GM23338 (cell line): ENCODE measurements around the gene KLHDC8A. TPM values are rescaled to one million over a fixed set of nuclear protein-coding genes. Genes with fewer than 3 reads are reported as not detected.

Experiments used
- ATAC-seq: fragments of 200-7000 bp; cut with Tn5 transposase; 3 replicates; pipeline ENCODE4 v1.9.1; 2020
- DNase-seq: peaks from one replicate; pipeline ENCODE4 v3.0.0-alpha.2; 2015; ENCODE audit warnings: low spot score
- H2AFZ ChIP-seq: fragments of 200-600 bp; sonication (generic); 2 replicates; pipeline ENCODE4 v1.8.0; 2016; ENCODE audit warnings: antibody characterized with exemption, mild to moderate bottlenecking, moderate library complexity
- H3F3A ChIP-seq: fragments of 200-600 bp; sonication (generic); replicated peaks from 2 replicates; pipeline ENCODE4 v1.8.0; 2017; ENCODE audit warnings: antibody characterized with exemption, mixed run types, low read depth
- H3K27ac ChIP-seq: fragments of 200-600 bp; sonication (generic); 2 replicates; pipeline ENCODE4 v1.6.1; 2016; ENCODE audit warnings: low read depth
- H3K27me3 ChIP-seq: fragments of 200-600 bp; sonication (generic); 2 replicates; pipeline ENCODE4 v1.8.0; 2016; ENCODE audit warnings: mild to moderate bottlenecking, mixed run types, moderate library complexity; ENCODE audit not compliant: insufficient read depth
- H3K36me3 ChIP-seq: fragments of 200-600 bp; sonication (generic); 2 replicates; pipeline ENCODE4 v1.8.0; 2016; ENCODE audit warnings: mild to moderate bottlenecking; ENCODE audit not compliant: insufficient read depth
- H3K4me1 ChIP-seq: fragments of 200-600 bp; sonication (generic); 2 replicates; pipeline ENCODE4 v1.8.0; 2016; ENCODE audit warnings: mild to moderate bottlenecking, moderate library complexity; ENCODE audit not compliant: insufficient read depth
- H3K4me2 ChIP-seq: fragments of 200-600 bp; sonication (generic); 2 replicates; pipeline ENCODE4 v1.7.1; 2017; ENCODE audit warnings: mixed run types
- H3K4me3 ChIP-seq: fragments of 200-600 bp; sonication (generic); 2 replicates; pipeline ENCODE4 v1.6.1; 2016; ENCODE audit warnings: mixed run types
- H3K79me2 ChIP-seq: fragments of 200-600 bp; sonication (generic); replicated peaks from 2 replicates; pipeline ENCODE4 v1.8.0; 2017; ENCODE audit warnings: mild to moderate bottlenecking; ENCODE audit not compliant: insufficient read depth
- H3K9me2 ChIP-seq: fragments of 200-600 bp; sonication (generic); 2 replicates; pipeline ENCODE4 v1.8.0; 2017; ENCODE audit not compliant: insufficient read depth
- H4K20me1 ChIP-seq: fragments of 200-600 bp; sonication (generic); replicated peaks from 2 replicates; pipeline ENCODE4 v1.8.0; 2017; ENCODE audit warnings: mild to moderate bottlenecking; ENCODE audit not compliant: insufficient read depth
- H3K27ac Mint-ChIP-seq: 2 replicates; pipeline ENCODE4 v1.8.0; 2020; ENCODE audit warnings: inconsistent platforms, mild to moderate bottlenecking, moderate library complexity, mixed read lengths
- H3K27me3 Mint-ChIP-seq: 3 replicates; pipeline ENCODE4 v1.8.0; 2022; ENCODE audit warnings: low read depth, mild to moderate bottlenecking, moderate library complexity, mixed read lengths, inconsistent platforms; ENCODE audit not compliant: insufficient read depth, poor library complexity
- H3K36me3 Mint-ChIP-seq: 3 replicates; pipeline ENCODE4 v1.8.0; 2021; ENCODE audit warnings: low read depth, mild to moderate bottlenecking, inconsistent platforms, moderate library complexity, mixed read lengths
- H3K4me1 Mint-ChIP-seq: 3 replicates; pipeline ENCODE4 v1.8.0; 2020; ENCODE audit warnings: mild to moderate bottlenecking, inconsistent platforms, mixed read lengths
- H3K4me3 Mint-ChIP-seq: 3 replicates; pipeline ENCODE4 v1.8.0; 2021; ENCODE audit warnings: moderate library complexity, mild to moderate bottlenecking, inconsistent platforms, mixed read lengths
- H3K9me3 Mint-ChIP-seq: 3 replicates; pipeline ENCODE4 v1.8.0; 2020; ENCODE audit warnings: moderate library complexity, mild to moderate bottlenecking, inconsistent platforms, mixed read lengths
- CREB1 ChIP-seq: fragments of 250-450 bp; sonication (Bioruptor Pico); IDR thresholded peaks from 2 replicates; pipeline ENCODE4 v1.5.0; 2020; ENCODE audit warnings: low read depth, mild to moderate bottlenecking, moderate library complexity
- EZH2 ChIP-seq: fragments of 200-600 bp; sonication (generic); IDR thresholded peaks from one replicate; pipeline ENCODE4 v1.8.0; 2017; ENCODE audit warnings: antibody characterized with exemption, mild to moderate bottlenecking, low read depth; ENCODE audit not compliant: unreplicated experiment
- EZH2phosphoT487 ChIP-seq: fragments of 200-600 bp; sonication (generic); IDR thresholded peaks from one replicate; pipeline ENCODE4 v1.8.1; 2018; ENCODE audit warnings: antibody characterized with exemption; ENCODE audit not compliant: unreplicated experiment
- JUNB ChIP-seq: IDR thresholded peaks from one replicate; pipeline ENCODE4 v1.6.1; 2016; ENCODE audit warnings: antibody characterized with exemption; ENCODE audit not compliant: unreplicated experiment
- NANOG ChIP-seq: IDR thresholded peaks from 2 replicates; pipeline ENCODE4 v1.6.1; 2016; ENCODE audit warnings: antibody characterized with exemption, borderline replicate concordance
- POLR2AphosphoS5 ChIP-seq: IDR thresholded peaks from 2 replicates; pipeline ENCODE4 v1.6.1; 2016; ENCODE audit warnings: antibody characterized with exemption, low read depth
- STAT1 ChIP-seq: IDR thresholded peaks from one replicate; pipeline ENCODE4 v1.6.1; 2016; ENCODE audit warnings: antibody characterized with exemption; ENCODE audit not compliant: unreplicated experiment
- ZNF114 ChIP-seq: fragments of 250-450 bp; sonication (Bioruptor Pico); IDR thresholded peaks from 2 replicates; pipeline ENCODE4 v1.5.0; 2020; ENCODE audit warnings: mild to moderate bottlenecking, moderate library complexity
- ZNF331 ChIP-seq: fragments of 250-450 bp; sonication (Bioruptor Pico); IDR thresholded peaks from 2 replicates; pipeline ENCODE4 v1.5.0; 2020; ENCODE audit warnings: low read depth, mild to moderate bottlenecking, moderate library complexity
- polyA plus RNA-seq: library from polyadenylated mRNA; unstranded; fragments of >200 nt; fragmentation: Nextera tagmentation; extraction: Ambion mirVana; gene quantifications from 2 replicates; pipeline ENCODE4 v1.2.1, GENCODE V29; 2016
- total RNA-seq: library from RNA; depleted of rRNA; stranded (reverse); fragments of >200 nt; shearing (Covaris generic); gene quantifications from 2 replicates; pipeline ENCODE4 v1.2.3, GENCODE V29; 2014
- TF ChIP-seq, protein P1 (sequence below): fragments of 250-450 bp; sonication (Bioruptor Pico); IDR thresholded peaks from 2 replicates; pipeline ENCODE4 v1.5.0; 2020; ENCODE audit warnings: mild to moderate bottlenecking, moderate library complexity
- TF ChIP-seq, protein P2 (sequence below): IDR thresholded peaks from one replicate; pipeline ENCODE4 v1.6.1; 2018; ENCODE audit warnings: antibody characterized with exemption; ENCODE audit not compliant: unreplicated experiment
- TF ChIP-seq, protein P3 (sequence below), 2 experiments: fragments of 200-600 bp in 1 of 2; sonication (generic) in 1 of 2; conservative IDR thresholded peaks; 2 replicates each; pipeline versions ENCODE4 v1.5.1 to v1.6.1; 2016 to 2017; ENCODE audit warnings: antibody characterized with exemption in 2 of 2, low read depth in 2 of 2, mild to moderate bottlenecking in 2 of 2, moderate library complexity in 1 of 2
- TF ChIP-seq, protein P4 (sequence below): IDR thresholded peaks from 2 replicates; pipeline ENCODE4 v1.6.1; 2016; ENCODE audit warnings: antibody characterized with exemption

The KLHDC8A gene
- total and polyA plus RNA-seq, 2 experiments from 2014 or later: 1.7 to 2.8 TPM

DNA sequence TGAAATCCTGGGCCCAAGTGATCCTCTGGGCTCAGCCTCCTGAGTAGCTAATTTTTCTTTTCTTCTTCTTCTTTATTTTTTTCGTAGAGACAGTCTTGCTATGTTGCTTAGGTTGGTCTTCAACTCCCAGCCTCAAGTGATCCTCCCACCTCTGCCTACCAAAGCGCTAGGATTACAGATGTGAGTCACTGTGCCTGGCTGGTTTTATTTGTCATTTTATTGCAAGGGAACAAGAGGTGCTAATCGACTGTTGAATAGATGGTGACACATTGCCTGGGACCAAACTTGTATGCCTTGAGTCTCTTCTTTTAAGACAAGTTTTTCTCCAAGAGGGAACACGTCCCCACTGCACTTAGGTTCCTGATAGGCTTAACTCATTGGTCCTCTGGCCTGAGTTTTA, 20.0 kb upstream of the KLHDC8A start:
- peaks cover 47% of the 10 kb centered on the region for H3K4me1 ChIP-seq
- H3K27me3 ChIP-seq: no peaks in the 10 kb centered on the region
- H3K79me2 ChIP-seq: no peaks in the 10 kb centered on the region
- H3K4me2 ChIP-seq: no peak overlapping the region
- H2AFZ ChIP-seq: no peak overlapping the region
- no peak for ATAC-seq
- Mint-ChIP-seq H3K4me1 (peaks cover 42% of the 10 kb centered on the region), H3K4me3 (no peak overlapping the region), H3K27me3 (peaks cover 9% of the 10 kb centered on the region), H3K27ac (no peak overlapping the region), H3K9me3 (no peaks in the 10 kb centered on the region), H3K36me3 (no peaks in the 10 kb centered on the region)
- no peaks in the 10 kb centered on the region for H4K20me1 ChIP-seq
- H3K9me2 ChIP-seq: no peaks in the 10 kb centered on the region
- H3K4me3 ChIP-seq: no peak overlapping the region
- H3F3A ChIP-seq: no peaks in the 10 kb centered on the region
- TF ChIP-seq POLR2AphosphoS5 (no peak), EZH2 (no peak), STAT1 (no peak), EZH2phosphoT487 (no peak), ZNF114 (CRISPR knock-in tag) (no peak), ZNF331 (CRISPR knock-in tag) (no peak), NANOG (no peak), CREB1 (CRISPR knock-in tag) (no peak), JUNB (no peak)
- TF ChIP-seq, protein P1, sequence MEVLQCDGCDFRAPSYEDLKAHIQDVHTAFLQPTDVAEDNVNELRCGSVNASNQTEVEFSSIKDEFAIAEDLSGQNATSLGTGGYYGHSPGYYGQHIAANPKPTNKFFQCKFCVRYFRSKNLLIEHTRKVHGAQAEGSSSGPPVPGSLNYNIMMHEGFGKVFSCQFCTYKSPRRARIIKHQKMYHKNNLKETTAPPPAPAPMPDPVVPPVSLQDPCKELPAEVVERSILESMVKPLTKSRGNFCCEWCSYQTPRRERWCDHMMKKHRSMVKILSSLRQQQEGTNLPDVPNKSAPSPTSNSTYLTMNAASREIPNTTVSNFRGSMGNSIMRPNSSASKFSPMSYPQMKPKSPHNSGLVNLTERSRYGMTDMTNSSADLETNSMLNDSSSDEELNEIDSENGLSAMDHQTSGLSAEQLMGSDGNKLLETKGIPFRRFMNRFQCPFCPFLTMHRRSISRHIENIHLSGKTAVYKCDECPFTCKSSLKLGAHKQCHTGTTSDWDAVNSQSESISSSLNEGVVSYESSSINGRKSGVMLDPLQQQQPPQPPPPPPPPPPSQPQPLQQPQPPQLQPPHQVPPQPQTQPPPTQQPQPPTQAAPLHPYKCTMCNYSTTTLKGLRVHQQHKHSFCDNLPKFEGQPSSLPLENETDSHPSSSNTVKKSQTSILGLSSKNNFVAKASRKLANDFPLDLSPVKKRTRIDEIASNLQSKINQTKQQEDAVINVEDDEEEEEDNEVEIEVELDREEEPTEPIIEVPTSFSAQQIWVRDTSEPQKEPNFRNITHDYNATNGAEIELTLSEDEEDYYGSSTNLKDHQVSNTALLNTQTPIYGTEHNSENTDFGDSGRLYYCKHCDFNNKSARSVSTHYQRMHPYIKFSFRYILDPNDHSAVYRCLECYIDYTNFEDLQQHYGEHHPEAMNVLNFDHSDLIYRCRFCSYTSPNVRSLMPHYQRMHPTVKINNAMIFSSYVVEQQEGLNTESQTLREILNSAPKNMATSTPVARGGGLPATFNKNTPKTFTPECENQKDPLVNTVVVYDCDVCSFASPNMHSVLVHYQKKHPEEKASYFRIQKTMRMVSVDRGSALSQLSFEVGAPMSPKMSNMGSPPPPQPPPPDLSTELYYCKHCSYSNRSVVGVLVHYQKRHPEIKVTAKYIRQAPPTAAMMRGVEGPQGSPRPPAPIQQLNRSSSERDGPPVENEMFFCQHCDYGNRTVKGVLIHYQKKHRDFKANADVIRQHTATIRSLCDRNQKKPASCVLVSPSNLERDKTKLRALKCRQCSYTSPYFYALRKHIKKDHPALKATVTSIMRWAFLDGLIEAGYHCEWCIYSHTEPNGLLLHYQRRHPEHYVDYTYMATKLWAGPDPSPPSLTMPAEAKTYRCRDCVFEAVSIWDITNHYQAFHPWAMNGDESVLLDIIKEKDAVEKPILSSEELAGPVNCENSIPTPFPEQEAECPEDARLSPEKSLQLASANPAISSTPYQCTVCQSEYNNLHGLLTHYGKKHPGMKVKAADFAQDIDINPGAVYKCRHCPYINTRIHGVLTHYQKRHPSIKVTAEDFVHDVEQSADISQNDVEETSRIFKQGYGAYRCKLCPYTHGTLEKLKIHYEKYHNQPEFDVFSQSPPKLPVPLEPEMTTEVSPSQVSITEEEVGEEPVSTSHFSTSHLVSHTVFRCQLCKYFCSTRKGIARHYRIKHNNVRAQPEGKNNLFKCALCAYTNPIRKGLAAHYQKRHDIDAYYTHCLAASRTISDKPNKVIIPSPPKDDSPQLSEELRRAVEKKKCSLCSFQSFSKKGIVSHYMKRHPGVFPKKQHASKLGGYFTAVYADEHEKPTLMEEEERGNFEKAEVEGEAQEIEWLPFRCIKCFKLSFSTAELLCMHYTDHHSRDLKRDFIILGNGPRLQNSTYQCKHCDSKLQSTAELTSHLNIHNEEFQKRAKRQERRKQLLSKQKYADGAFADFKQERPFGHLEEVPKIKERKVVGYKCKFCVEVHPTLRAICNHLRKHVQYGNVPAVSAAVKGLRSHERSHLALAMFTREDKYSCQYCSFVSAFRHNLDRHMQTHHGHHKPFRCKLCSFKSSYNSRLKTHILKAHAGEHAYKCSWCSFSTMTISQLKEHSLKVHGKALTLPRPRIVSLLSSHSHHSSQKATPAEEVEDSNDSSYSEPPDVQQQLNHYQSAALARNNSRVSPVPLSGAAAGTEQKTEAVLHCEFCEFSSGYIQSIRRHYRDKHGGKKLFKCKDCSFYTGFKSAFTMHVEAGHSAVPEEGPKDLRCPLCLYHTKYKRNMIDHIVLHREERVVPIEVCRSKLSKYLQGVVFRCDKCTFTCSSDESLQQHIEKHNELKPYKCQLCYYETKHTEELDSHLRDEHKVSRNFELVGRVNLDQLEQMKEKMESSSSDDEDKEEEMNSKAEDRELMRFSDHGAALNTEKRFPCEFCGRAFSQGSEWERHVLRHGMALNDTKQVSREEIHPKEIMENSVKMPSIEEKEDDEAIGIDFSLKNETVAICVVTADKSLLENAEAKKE: no peak
- TF ChIP-seq, protein P2, sequence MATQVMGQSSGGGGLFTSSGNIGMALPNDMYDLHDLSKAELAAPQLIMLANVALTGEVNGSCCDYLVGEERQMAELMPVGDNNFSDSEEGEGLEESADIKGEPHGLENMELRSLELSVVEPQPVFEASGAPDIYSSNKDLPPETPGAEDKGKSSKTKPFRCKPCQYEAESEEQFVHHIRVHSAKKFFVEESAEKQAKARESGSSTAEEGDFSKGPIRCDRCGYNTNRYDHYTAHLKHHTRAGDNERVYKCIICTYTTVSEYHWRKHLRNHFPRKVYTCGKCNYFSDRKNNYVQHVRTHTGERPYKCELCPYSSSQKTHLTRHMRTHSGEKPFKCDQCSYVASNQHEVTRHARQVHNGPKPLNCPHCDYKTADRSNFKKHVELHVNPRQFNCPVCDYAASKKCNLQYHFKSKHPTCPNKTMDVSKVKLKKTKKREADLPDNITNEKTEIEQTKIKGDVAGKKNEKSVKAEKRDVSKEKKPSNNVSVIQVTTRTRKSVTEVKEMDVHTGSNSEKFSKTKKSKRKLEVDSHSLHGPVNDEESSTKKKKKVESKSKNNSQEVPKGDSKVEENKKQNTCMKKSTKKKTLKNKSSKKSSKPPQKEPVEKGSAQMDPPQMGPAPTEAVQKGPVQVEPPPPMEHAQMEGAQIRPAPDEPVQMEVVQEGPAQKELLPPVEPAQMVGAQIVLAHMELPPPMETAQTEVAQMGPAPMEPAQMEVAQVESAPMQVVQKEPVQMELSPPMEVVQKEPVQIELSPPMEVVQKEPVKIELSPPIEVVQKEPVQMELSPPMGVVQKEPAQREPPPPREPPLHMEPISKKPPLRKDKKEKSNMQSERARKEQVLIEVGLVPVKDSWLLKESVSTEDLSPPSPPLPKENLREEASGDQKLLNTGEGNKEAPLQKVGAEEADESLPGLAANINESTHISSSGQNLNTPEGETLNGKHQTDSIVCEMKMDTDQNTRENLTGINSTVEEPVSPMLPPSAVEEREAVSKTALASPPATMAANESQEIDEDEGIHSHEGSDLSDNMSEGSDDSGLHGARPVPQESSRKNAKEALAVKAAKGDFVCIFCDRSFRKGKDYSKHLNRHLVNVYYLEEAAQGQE: no peak
- TF ChIP-seq, protein P3, sequence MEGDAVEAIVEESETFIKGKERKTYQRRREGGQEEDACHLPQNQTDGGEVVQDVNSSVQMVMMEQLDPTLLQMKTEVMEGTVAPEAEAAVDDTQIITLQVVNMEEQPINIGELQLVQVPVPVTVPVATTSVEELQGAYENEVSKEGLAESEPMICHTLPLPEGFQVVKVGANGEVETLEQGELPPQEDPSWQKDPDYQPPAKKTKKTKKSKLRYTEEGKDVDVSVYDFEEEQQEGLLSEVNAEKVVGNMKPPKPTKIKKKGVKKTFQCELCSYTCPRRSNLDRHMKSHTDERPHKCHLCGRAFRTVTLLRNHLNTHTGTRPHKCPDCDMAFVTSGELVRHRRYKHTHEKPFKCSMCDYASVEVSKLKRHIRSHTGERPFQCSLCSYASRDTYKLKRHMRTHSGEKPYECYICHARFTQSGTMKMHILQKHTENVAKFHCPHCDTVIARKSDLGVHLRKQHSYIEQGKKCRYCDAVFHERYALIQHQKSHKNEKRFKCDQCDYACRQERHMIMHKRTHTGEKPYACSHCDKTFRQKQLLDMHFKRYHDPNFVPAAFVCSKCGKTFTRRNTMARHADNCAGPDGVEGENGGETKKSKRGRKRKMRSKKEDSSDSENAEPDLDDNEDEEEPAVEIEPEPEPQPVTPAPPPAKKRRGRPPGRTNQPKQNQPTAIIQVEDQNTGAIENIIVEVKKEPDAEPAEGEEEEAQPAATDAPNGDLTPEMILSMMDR (conservative IDR thresholded peaks at IDR 0.05; ENCODE audit: low read depth in 2 of 2): no peak
- TF ChIP-seq, protein P4, sequence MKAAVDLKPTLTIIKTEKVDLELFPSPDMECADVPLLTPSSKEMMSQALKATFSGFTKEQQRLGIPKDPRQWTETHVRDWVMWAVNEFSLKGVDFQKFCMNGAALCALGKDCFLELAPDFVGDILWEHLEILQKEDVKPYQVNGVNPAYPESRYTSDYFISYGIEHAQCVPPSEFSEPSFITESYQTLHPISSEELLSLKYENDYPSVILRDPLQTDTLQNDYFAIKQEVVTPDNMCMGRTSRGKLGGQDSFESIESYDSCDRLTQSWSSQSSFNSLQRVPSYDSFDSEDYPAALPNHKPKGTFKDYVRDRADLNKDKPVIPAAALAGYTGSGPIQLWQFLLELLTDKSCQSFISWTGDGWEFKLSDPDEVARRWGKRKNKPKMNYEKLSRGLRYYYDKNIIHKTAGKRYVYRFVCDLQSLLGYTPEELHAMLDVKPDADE: no peak
- no peak overlapping the region for H3K27ac ChIP-seq
- H3K36me3 ChIP-seq: no peaks in the 10 kb centered on the region
- DNase-seq: no peak
